K562 (cell line): ENCODE results near the gene FTO. TPM values are rescaled to one million over a fixed set of nuclear protein-coding genes. Genes with fewer than 3 reads are reported as not detected.

Experiments used
- ATAC-seq: fragments of 200-7000 bp; cut with Tn5 transposase; 3 replicates; pipeline ENCODE4 v1.9.1; 2020; ENCODE audit warnings: moderate library complexity
- BruUV-seq: library from RNA; stranded (reverse); fragments of 400-500 nt; replicated peaks from 2 replicates; lab custom pipeline; 2021; lab: Mats Ljungman, UMichigan
- CTCF ChIA-PET: fragments of 300-600 bp; formaldehyde crosslinking; extraction: SDS; loops from one replicate; lab custom pipeline; 2021; ENCODE audit warnings: low intra/inter-chr PET ratio; lab: Yijun Ruan, JAX
- POLR2A ChIA-PET: fragments of 300-600, 350-650 bp; sonication (Branson Sonifier 250); formaldehyde crosslinking; extraction: SDS; loops from one replicate; lab custom pipeline; 2021; ENCODE audit warnings: antibody characterized with exemption, inconsistent platforms; lab: Yijun Ruan, JAX
- DNase-seq, 4 experiments: peaks; one replicate each; pipeline versions ENCODE4 v3.0.0 to v3.0.0-alpha.2; 2011 to 2018; ENCODE audit warnings: low spot score in 3 of 4, mixed read lengths in 3 of 4; ENCODE audit errors: extremely low read depth in 1 of 4
- FAIRE-seq: peaks from 2 replicates; lab custom pipeline; 2011; peaks lifted over from hg19 to GRCh38; lab: Jason Lieb, UNC
- H2AFZ ChIP-seq: 2 replicates; pipeline ENCODE4 v1.6.0; 2011; ENCODE audit warnings: low read depth, low read length, control low read depth, inconsistent platforms
- H3K27ac ChIP-seq: fragments of 200-600 bp; 3 replicates; pipeline ENCODE4 v1.8.0; 2011; ENCODE audit warnings: low read depth, mild to moderate bottlenecking, control low read depth, inconsistent platforms, low read length, moderate library complexity, mixed read lengths; ENCODE audit errors: extremely low read depth
- H3K27me3 ChIP-seq, 2 experiments: fragments of 300-600 bp in 1 of 2; 2 replicates in 1 of 2; 3 replicates in 1 of 2; pipeline versions ENCODE4 v1.6.0 to v1.8.0; 2011; ENCODE audit warnings: inconsistent platforms in 2 of 2, low read length in 2 of 2, mild to moderate bottlenecking in 1 of 2, mixed read lengths in 1 of 2, moderate library complexity in 1 of 2; ENCODE audit not compliant: control insufficient read depth in 2 of 2, insufficient read depth in 2 of 2
- H3K36me3 ChIP-seq: fragments of 300-600 bp; 3 replicates; pipeline ENCODE4 v1.8.0; 2011; ENCODE audit warnings: mild to moderate bottlenecking, low read length, inconsistent platforms; ENCODE audit not compliant: control insufficient read depth, insufficient read depth
- H3K4me1 ChIP-seq, 2 experiments: fragments of 200-600 bp in 1 of 2; replicated peaks in 1 of 2; 2 replicates in 1 of 2; 3 replicates in 1 of 2; pipeline versions ENCODE4 v1.5.1 to v1.8.0; 2011; ENCODE audit warnings: inconsistent platforms in 2 of 2, low read length in 2 of 2, mild to moderate bottlenecking in 1 of 2, mixed read lengths in 1 of 2, moderate library complexity in 1 of 2; ENCODE audit not compliant: control insufficient read depth in 2 of 2, insufficient read depth in 2 of 2
- H3K4me2 ChIP-seq: 2 replicates; pipeline ENCODE4 v1.6.1; 2011; ENCODE audit warnings: low read length, control low read depth, inconsistent platforms, mixed read lengths; ENCODE audit not compliant: insufficient read depth
- H3K4me3 ChIP-seq: fragments of 200-600 bp; sonication (generic), shearing (Covaris generic); 2 replicates; pipeline ENCODE4 v1.5.1; 2016; ENCODE audit warnings: control low read depth, inconsistent platforms
- H3K79me2 ChIP-seq: fragments of 200-600 bp; 3 replicates; pipeline ENCODE4 v1.8.0; 2011; ENCODE audit warnings: low read length, inconsistent platforms; ENCODE audit not compliant: control insufficient read depth, insufficient read depth
- H3K9ac ChIP-seq, 2 experiments: 2 replicates each; pipeline versions ENCODE4 v1.6.0 to v1.6.1; 2011; ENCODE audit warnings: low read depth in 2 of 2, low read length in 2 of 2, control low read depth in 1 of 2, inconsistent platforms in 1 of 2, mild to moderate bottlenecking in 1 of 2, mixed read lengths in 1 of 2; ENCODE audit not compliant: insufficient read depth in 1 of 2
- H3K9me1 ChIP-seq: one replicate; pipeline ENCODE4 v1.6.0; 2011; ENCODE audit warnings: inconsistent platforms, mild to moderate bottlenecking, low read length, moderate library complexity; ENCODE audit not compliant: control insufficient read depth, insufficient read depth
- H3K9me3 ChIP-seq: replicated peaks from 2 replicates; pipeline ENCODE4 v1.5.1; 2011; ENCODE audit warnings: low read depth, low read length, inconsistent platforms; ENCODE audit not compliant: control insufficient read depth, insufficient read depth
- H4K20me1 ChIP-seq: replicated peaks from 2 replicates; pipeline ENCODE4 v1.6.1; 2011; ENCODE audit warnings: low read length, inconsistent platforms, mixed read lengths; ENCODE audit not compliant: control insufficient read depth, insufficient read depth
- BHLHE40 ChIP-seq: IDR thresholded peaks from 2 replicates; pipeline ENCODE4 v1.6.1; 2011; ENCODE audit warnings: low read length, improper control_type of control experiment
- C11orf30 ChIP-seq: fragments of 450-650 bp; IDR thresholded peaks from 2 replicates; pipeline ENCODE4 v1.6.1; 2016; ENCODE audit warnings: low read depth, mild to moderate bottlenecking
- CAMTA2 ChIP-seq: fragments of 250-450 bp; sonication (Bioruptor Pico); conservative IDR thresholded peaks from 2 replicates; pipeline ENCODE4 v1.5.1; 2022
- FOS ChIP-seq: IDR thresholded peaks from 3 replicates; pipeline ENCODE4 v1.6.1; 2011; ENCODE audit not compliant: insufficient read length; ENCODE audit errors: extremely low read depth
- HES1 ChIP-seq: fragments of 450-650 bp; IDR thresholded peaks from 2 replicates; pipeline ENCODE4 v1.6.1; 2016; ENCODE audit warnings: low read depth, mild to moderate bottlenecking, moderate library complexity
- ZNF124 ChIP-seq: sonication (generic); formaldehyde crosslinking; IDR thresholded peaks from 2 replicates; pipeline ENCODE4 v1.8.1; 2022; ENCODE audit warnings: missing genetic modification reagents
- ZNF407 ChIP-seq: fragments of 450-650 bp; IDR thresholded peaks from 2 replicates; pipeline ENCODE4 v1.6.1; 2016; ENCODE audit warnings: low read depth
- ZNF830 ChIP-seq: fragments of 250-450 bp; sonication (Bioruptor Pico); IDR thresholded peaks from 2 replicates; pipeline ENCODE4 v1.5.0; 2021; ENCODE audit warnings: mild to moderate bottlenecking
- WGBS: fragments of 100-300 bp; shearing (Covaris generic); methylation state at CpG from one replicate; pipeline ENCODE4 v1.1.6; 2016; ENCODE audit warnings: low coverage, mixed read lengths; ENCODE audit not compliant: insufficient coverage; ENCODE audit errors: missing lambda C conversion rate; 5-methylcytosine and 5-hydroxymethylcytosine counted together
- in situ Hi-C: fragments of 300-500 bp; cut with MboI; formaldehyde crosslinking; loops from 4 replicates; pipeline ENCODE4 v1.15.0; 2018; ENCODE audit warnings: inconsistent platforms, mixed read lengths
- intact Hi-C: fragments of 100-400 bp; cut with micrococcal nuclease; formaldehyde crosslinking; loops from 2 replicates; pipeline ENCODE4 v1.14.2; 2022
- polyA plus RNA-seq, 8 experiments: library from polyadenylated mRNA; depleted of rRNA in 4 of 8; stranded (reverse) in 5 of 8; unstranded in 3 of 8; fragments of >200 nt; fragmentation: Nextera tagmentation in 2 of 8; fragmentation: Illumina TruSeq in 1 of 8; extraction: Ambion mirVana in 2 of 8; extraction: Trizol in 1 of 8; gene quantifications; 2 replicates each; pipeline versions ENCODE4 v1.2.1 to v1.2.3, GENCODE V29; 2011 to 2014; ENCODE audit warnings: inconsistent platforms in 1 of 8, missing spikeins in 1 of 8
- total RNA-seq, 7 experiments: library from RNA; depleted of rRNA in 6 of 7; stranded (reverse); fragments of >200 nt in 6 of 7; fragmentation: Illumina TruSeq in 2 of 7; extraction: Trizol in 2 of 7; gene quantifications; 2 replicates each; pipeline versions ENCODE4 v1.2.1 to v1.2.3, GENCODE V29; 2011 to 2021; ENCODE audit warnings: low replicate concordance in 1 of 7
- TF ChIP-seq, protein P1 (sequence below): fragments of 250-450 bp; sonication (Bioruptor Pico); IDR thresholded peaks from 2 replicates; pipeline ENCODE4 v1.4.0; 2020; ENCODE audit warnings: mild to moderate bottlenecking, moderate library complexity
- TF ChIP-seq, protein P2 (sequence below), 2 experiments: fragments of 450-650 bp; conservative IDR thresholded peaks; 2 replicates each; pipeline ENCODE4 v1.6.1; 2017; ENCODE audit warnings: mild to moderate bottlenecking in 2 of 2, moderate library complexity in 2 of 2

Gene FTO
- total and polyA plus RNA-seq, 9 of the 15 experiments (the other 6 are each of a cell fraction or from before 2014, with no cell fraction given): 11.3 to 27.7 (median 25.5) TPM

DNA sequence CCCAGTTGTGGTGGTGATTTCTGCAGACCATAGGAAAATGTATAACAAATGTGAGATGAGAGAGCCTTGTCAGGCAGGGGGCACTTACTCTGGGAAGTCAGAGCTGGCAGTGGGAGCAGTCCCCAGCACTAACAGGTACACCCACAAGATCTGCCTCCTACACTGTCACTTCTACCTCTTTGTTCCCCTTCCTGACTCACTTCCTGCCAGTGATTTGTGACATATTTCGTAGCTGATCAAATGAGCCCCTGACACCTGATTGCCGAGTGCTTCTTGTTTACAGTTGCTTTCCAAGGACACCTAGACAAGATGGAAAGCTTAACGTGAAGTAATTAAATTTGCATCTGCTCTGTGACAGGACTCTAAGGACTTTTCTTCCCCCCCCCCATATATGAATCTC lies 40.5 kb downstream of the FTO start (continued):
- TF ChIP-seq, protein P1, sequence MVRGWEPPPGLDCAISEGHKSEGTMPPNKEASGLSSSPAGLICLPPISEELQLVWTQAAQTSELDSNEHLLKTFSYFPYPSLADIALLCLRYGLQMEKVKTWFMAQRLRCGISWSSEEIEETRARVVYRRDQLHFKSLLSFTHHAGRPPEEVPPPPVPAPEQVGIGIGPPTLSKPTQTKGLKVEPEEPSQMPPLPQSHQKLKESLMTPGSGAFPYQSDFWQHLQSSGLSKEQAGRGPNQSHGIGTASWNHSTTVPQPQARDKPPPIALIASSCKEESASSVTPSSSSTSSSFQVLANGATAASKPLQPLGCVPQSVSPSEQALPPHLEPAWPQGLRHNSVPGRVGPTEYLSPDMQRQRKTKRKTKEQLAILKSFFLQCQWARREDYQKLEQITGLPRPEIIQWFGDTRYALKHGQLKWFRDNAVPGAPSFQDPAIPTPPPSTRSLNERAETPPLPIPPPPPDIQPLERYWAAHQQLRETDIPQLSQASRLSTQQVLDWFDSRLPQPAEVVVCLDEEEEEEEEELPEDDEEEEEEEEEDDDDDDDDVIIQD (CRISPR knock-in tag): no peak

DNA sequence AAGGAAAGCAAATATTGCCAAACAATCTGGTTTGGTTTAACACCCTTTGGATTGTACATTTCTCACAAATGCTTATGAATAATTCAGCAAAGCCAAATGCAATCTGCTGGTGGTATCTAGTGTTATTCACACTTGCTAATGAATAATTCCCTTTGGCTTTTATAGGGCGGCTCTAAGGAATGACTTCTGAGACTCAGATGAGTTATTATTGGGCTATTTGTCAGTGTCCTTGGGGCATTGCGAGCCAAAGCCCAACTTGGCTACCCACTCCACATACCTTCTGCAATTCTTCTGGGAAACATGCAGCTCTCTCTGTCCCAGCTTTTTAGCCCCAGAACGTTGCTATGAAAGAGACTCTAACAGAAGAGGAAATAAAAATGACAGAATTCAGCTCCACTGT lies 41.1 kb downstream of the FTO start:
- FAIRE-seq (no peak), DNase-seq (no peak), ATAC-seq (no peak)
- BruUV-seq: no TSS peak
- intact Hi-C loops (no loop called here), in situ Hi-C loops (no loop called here)
- H3K36me3 ChIP-seq: no peaks in the 10 kb centered on the region
- H3K27ac ChIP-seq: no peak overlapping the region
- ChIA-PET CTCF (no interaction called here), POLR2A (interaction anchor here (0.6 kb wide), 1 partner anchor 41 kb away, joined by 3 read pairs; the partner anchor contains the start of gene FTO)
- H3K9me1 ChIP-seq: no peaks in the 10 kb centered on the region
- WGBS: 34% methylated on average over 3 of the region's 3 CpGs
- no peaks in the 10 kb centered on the region for H3K9me3 ChIP-seq
- peaks cover 0 to 3% of the 10 kb centered on the region in 2 experiments; a peak in 1 of 5 replicates for H3K4me1 ChIP-seq
- H4K20me1 ChIP-seq: no peaks in the 10 kb centered on the region
- no peak overlapping the region for H2AFZ ChIP-seq
- no peak overlapping the region for H3K4me3 ChIP-seq
- no peaks in the 10 kb centered on the region for H3K79me2 ChIP-seq
- no peaks in the 10 kb centered on the region for H3K27me3 ChIP-seq
- H3K9ac ChIP-seq: no peak overlapping the region
- no peak overlapping the region for H3K4me2 ChIP-seq
- TF ChIP-seq CAMTA2: no peak
- TF ChIP-seq ZNF407: no peak
- no peak for TF ChIP-seq ZNF124 (CRISPR knock-in tag)
- TF ChIP-seq FOS: no peak
- TF ChIP-seq, protein P2, sequence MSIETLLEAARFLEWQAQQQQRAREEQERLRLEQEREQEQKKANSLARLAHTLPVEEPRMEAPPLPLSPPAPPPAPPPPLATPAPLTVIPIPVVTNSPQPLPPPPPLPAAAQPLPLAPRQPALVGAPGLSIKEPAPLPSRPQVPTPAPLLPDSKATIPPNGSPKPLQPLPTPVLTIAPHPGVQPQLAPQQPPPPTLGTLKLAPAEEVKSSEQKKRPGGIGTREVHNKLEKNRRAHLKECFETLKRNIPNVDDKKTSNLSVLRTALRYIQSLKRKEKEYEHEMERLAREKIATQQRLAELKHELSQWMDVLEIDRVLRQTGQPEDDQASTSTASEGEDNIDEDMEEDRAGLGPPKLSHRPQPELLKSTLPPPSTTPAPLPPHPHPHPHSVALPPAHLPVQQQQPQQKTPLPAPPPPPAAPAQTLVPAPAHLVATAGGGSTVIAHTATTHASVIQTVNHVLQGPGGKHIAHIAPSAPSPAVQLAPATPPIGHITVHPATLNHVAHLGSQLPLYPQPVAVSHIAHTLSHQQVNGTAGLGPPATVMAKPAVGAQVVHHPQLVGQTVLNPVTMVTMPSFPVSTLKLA (conservative IDR thresholded peaks at IDR 0.05): no peak
- no peak for TF ChIP-seq ZNF830
- TF ChIP-seq BHLHE40: no peak
- no peak for TF ChIP-seq HES1
- no peak for TF ChIP-seq C11orf30
